ENCODE data around the gene ITGA4. TPM values are rescaled to one million over a fixed set of nuclear protein-coding genes. Genes with fewer than 3 reads are reported as not detected.

ITGA4 gene
- total RNA-seq, 1 donor from 2014 or later, result 104 TPM

- POLR2A ChIA-PET, result no interaction called here
- Mint-ChIP-seq H3K4me3 (no peak overlapping the region), H3K9me3 (no peaks in the 10 kb centered on the region), H3K4me1 (peaks cover 6% of the 10 kb centered on the region), H3K27ac (no peak overlapping the region), H3K36me3 (ENCODE audit: low read depth) (peaks cover 90% of the 10 kb centered on the region), H3K27me3 (no peaks in the 10 kb centered on the region)
- ATAC-seq (ENCODE audit: low read depth), result no peak
- no peak for TF ChIP-seq CTCF (IDR thresholded peaks at IDR 0.05)
- CTCF ChIA-PET, result interaction anchor here (1.5 kb wide), 1 partner anchor 18 kb away, joined by 3 read pairs; no protein-coding TSS in a partner anchor
- intact Hi-C loops (cut with micrococcal nuclease), result no loop called here
- no peak for DNase-seq
Measured at GRCh38 chr2:181515719-181516118, 58.5 kb downstream of the ITGA4 start.

- POLR2A ChIA-PET, result no interaction called here
- CTCF ChIA-PET, result interaction anchor here (0.6 to 1.6 kb wide), 4 partner anchors 11 to 413 kb away, joined by 3 read pairs; no protein-coding TSS in a partner anchor
- H3K36me3 Mint-ChIP-seq (ENCODE audit: low read depth), result peaks cover 85% of the 10 kb centered on the region
- ATAC-seq (ENCODE audit: low read depth), result no peak
- no peaks in the 10 kb centered on the region for H3K27me3 Mint-ChIP-seq
- no peak for TF ChIP-seq CTCF (IDR thresholded peaks at IDR 0.05)
- H3K27ac Mint-ChIP-seq, result no peak overlapping the region
- no peak overlapping the region for H3K4me3 Mint-ChIP-seq
- peaks cover 6% of the 10 kb centered on the region for H3K4me1 Mint-ChIP-seq
- DNase-seq, result no peak
- H3K9me3 Mint-ChIP-seq, result no peaks in the 10 kb centered on the region
- intact Hi-C loops (cut with micrococcal nuclease), result no loop called here
Measured at GRCh38 chr2:181516992-181517391, 59.8 kb downstream of the ITGA4 start.

GRCh38 chr2:181517685-181518301 lies 60.6 kb downstream of the ITGA4 start:
- Mint-ChIP-seq H3K4me1 (peaks cover 6% of the 10 kb centered on the region), H3K9me3 (no peaks in the 10 kb centered on the region), H3K27ac (peak overlapping the region; percentile 55), H3K4me3 (no peak overlapping the region), H3K27me3 (no peaks in the 10 kb centered on the region), H3K36me3 (ENCODE audit: low read depth) (peaks cover 85% of the 10 kb centered on the region)
- no peak for ATAC-seq (ENCODE audit: low read depth)
- ChIA-PET CTCF (interaction anchor here (0.5 to 1.6 kb wide), 4 partner anchors 12 to 413 kb away, joined by 3 read pairs; no protein-coding TSS in a partner anchor), POLR2A (interaction anchor here (0.6 to 1.1 kb wide), 2 partner anchors 16 to 37 kb away, joined by 3 to 5 read pairs; no protein-coding TSS in a partner anchor)
- DNase-seq, result no peak
- intact Hi-C loops (cut with micrococcal nuclease), result no loop called here
- no peak for TF ChIP-seq CTCF (IDR thresholded peaks at IDR 0.05)

- peaks cover 80% of the 10 kb centered on the region for H3K36me3 Mint-ChIP-seq (ENCODE audit: low read depth)
- peak overlapping the region; percentile 0 for H3K27ac Mint-ChIP-seq
- no peaks in the 10 kb centered on the region for H3K27me3 Mint-ChIP-seq
- POLR2A ChIA-PET, result no interaction called here
- DNase-seq (no peak), ATAC-seq (ENCODE audit: low read depth) (no peak)
- peaks cover 6% of the 10 kb centered on the region for H3K4me1 Mint-ChIP-seq
- no peak overlapping the region for H3K4me3 Mint-ChIP-seq
- TF ChIP-seq CTCF (IDR thresholded peaks at IDR 0.05), result no peak
- intact Hi-C loops (cut with micrococcal nuclease), result no loop called here
- no peaks in the 10 kb centered on the region for H3K9me3 Mint-ChIP-seq
- CTCF ChIA-PET, result no interaction called here
Measured at GRCh38 chr2:181520253-181520652, 63.1 kb downstream of the ITGA4 start.

- DNase-seq (no peak), ATAC-seq (ENCODE audit: low read depth) (no peak)
- CTCF ChIA-PET, result no interaction called here
- POLR2A ChIA-PET, result no interaction called here
- Mint-ChIP-seq H3K36me3 (ENCODE audit: low read depth) (peaks cover 78% of the 10 kb centered on the region), H3K4me3 (no peak overlapping the region), H3K27ac (no peak overlapping the region), H3K27me3 (no peaks in the 10 kb centered on the region), H3K4me1 (no peaks in the 10 kb centered on the region), H3K9me3 (no peaks in the 10 kb centered on the region)
- TF ChIP-seq CTCF (IDR thresholded peaks at IDR 0.05), result no peak
- intact Hi-C loops (cut with micrococcal nuclease), result no loop called here
Measured at GRCh38 chr2:181523756-181524155, 66.6 kb downstream of the ITGA4 start.

All from activated B cell treated with CpG ODN at 0.5 μM for 24 hours (primary cell).